A549 (cell line): ENCODE results near the gene KNCN. TPM values are rescaled to one million over a fixed set of nuclear protein-coding genes. Genes with fewer than 3 reads are reported as not detected.

ENCODE experiments used
- ATAC-seq, 2 experiments: fragments of 200-7000 bp in 1 of 2; fragments of >200 bp in 1 of 2; cut with Nextera tagmentation in 1 of 2; cut with Tn5 transposase in 1 of 2; 3 replicates each; pipeline versions ENCODE4 v1.8.0 to v1.9.1; 2018 to 2020; ENCODE audit warnings: mild to moderate bottlenecking in 1 of 2, moderate library complexity in 1 of 2
- CTCF ChIA-PET: fragments of 300-600 bp; sonication (Branson Sonifier 250); formaldehyde crosslinking; extraction: SDS; loops from one replicate; lab custom pipeline; 2021; ENCODE audit warnings: antibody characterized with exemption, inconsistent platforms; lab: Yijun Ruan, JAX
- POLR2A ChIA-PET: fragments of 350-600 bp; formaldehyde crosslinking; extraction: SDS; loops from one replicate; lab custom pipeline; 2021; ENCODE audit warnings: antibody characterized with exemption, inconsistent platforms; lab: Yijun Ruan, JAX
- DNase-seq, 2 experiments: peaks; one replicate each; pipeline versions ENCODE4 v3.0.0 to v3.0.0-alpha.2; 2011 to 2016; ENCODE audit warnings: low read depth in 1 of 2, low spot score in 1 of 2
- FAIRE-seq: peaks from 2 replicates; lab custom pipeline; 2011; peaks lifted over from hg19 to GRCh38; lab: Jason Lieb, UNC
- H3K27ac ChIP-seq, 2 experiments: fragments of >200 bp; sonication (Bioruptor Twin); formaldehyde crosslinking; 3 replicates each; pipeline ENCODE4 v1.5.1; 2016 to 2017
- H3K4me1 ChIP-seq: fragments of >200 bp; sonication (Bioruptor Twin); formaldehyde crosslinking; 3 replicates; pipeline ENCODE4 v1.6.1; 2016
- H3K4me2 ChIP-seq: fragments of >200 bp; sonication (Bioruptor Twin); formaldehyde crosslinking; 3 replicates; pipeline ENCODE4 v1.6.1; 2016
- H3K4me3 ChIP-seq: fragments of >200 bp; sonication (Bioruptor Twin); formaldehyde crosslinking; 3 replicates; pipeline ENCODE4 v1.5.1; 2016
- H3K9me3 ChIP-seq: fragments of >200 bp; sonication (Bioruptor Twin); formaldehyde crosslinking; 3 replicates; pipeline ENCODE4 v1.6.1; 2016
- ATOH8 ChIP-seq: fragments of 250-450 bp; sonication (Bioruptor Pico); IDR thresholded peaks from 2 replicates; pipeline ENCODE4 v1.5.0; 2020; ENCODE audit warnings: low read depth, mild to moderate bottlenecking, moderate library complexity
- BHLHE40 ChIP-seq: IDR thresholded peaks from 2 replicates; pipeline ENCODE4 v1.6.1; 2012; ENCODE audit warnings: low read depth, low read length, inconsistent platforms
- CEBPB ChIP-seq, 2 experiments: fragments of >200 bp in 1 of 2; sonication (Bioruptor Twin) in 1 of 2; formaldehyde crosslinking in 1 of 2; IDR thresholded peaks; 2 replicates each; pipeline ENCODE4 v1.6.1; 2012 to 2016
- CHD4 ChIP-seq: fragments of 200-600 bp; sonication (generic); IDR thresholded peaks from 2 replicates; pipeline ENCODE4 v1.6.1; 2016; ENCODE audit warnings: antibody characterized with exemption, mild to moderate bottlenecking, borderline replicate concordance
- E2F6 ChIP-seq: IDR thresholded peaks from 2 replicates; pipeline ENCODE4 v1.6.1; 2012; ENCODE audit warnings: low read depth, borderline replicate concordance
- EHF ChIP-seq: fragments of 250-450 bp; sonication (Bioruptor Pico); IDR thresholded peaks from 2 replicates; pipeline ENCODE4 v1.5.0; 2020; ENCODE audit warnings: mild to moderate bottlenecking
- EHMT2 ChIP-seq: fragments of 200-600 bp; sonication (generic); IDR thresholded peaks from 2 replicates; pipeline ENCODE4 v1.6.1; 2016; ENCODE audit warnings: antibody characterized with exemption, low read depth, mild to moderate bottlenecking, moderate library complexity
- EP300 ChIP-seq, 2 experiments: fragments of >200 bp; sonication (Bioruptor Twin); formaldehyde crosslinking; IDR thresholded peaks; 2 replicates in 1 of 2; 3 replicates in 1 of 2; pipeline ENCODE4 v1.6.1; 2016 to 2017
- FOSL2 ChIP-seq, 2 experiments: fragments of 450-650 bp in 1 of 2; fragments of >200 bp in 1 of 2; sonication (Bioruptor Twin) in 1 of 2; formaldehyde crosslinking; IDR thresholded peaks; 2 replicates each; pipeline versions ENCODE4 v1.5.0 to v1.6.1; 2016 to 2020; ENCODE audit warnings: mild to moderate bottlenecking in 1 of 2, moderate library complexity in 1 of 2
- HDAC2 ChIP-seq: fragments of 200-600 bp; sonication (generic); IDR thresholded peaks from 2 replicates; pipeline ENCODE4 v1.6.1; 2016
- HMGXB4 ChIP-seq: fragments of 250-450 bp; sonication (Bioruptor Pico); IDR thresholded peaks from 2 replicates; pipeline ENCODE4 v1.5.0; 2021; ENCODE audit warnings: mild to moderate bottlenecking, moderate library complexity, borderline replicate concordance
- HOXB5 ChIP-seq: fragments of 250-450 bp; sonication (Bioruptor Pico); IDR thresholded peaks from 2 replicates; pipeline ENCODE4 v1.5.0; 2020; ENCODE audit warnings: mild to moderate bottlenecking, moderate library complexity
- KDM5A ChIP-seq: fragments of 200-600 bp; sonication (generic); IDR thresholded peaks from 2 replicates; pipeline ENCODE4 v1.6.1; 2016; ENCODE audit warnings: antibody characterized with exemption, mild to moderate bottlenecking
- MAFK ChIP-seq: fragments of 450-650 bp; IDR thresholded peaks from 2 replicates; pipeline ENCODE4 v1.6.1; 2014; ENCODE audit not compliant: partially characterized antibody
- NFE2L2 ChIP-seq: fragments of 150-350 bp; conservative IDR thresholded peaks from 2 replicates; pipeline ENCODE4 v1.6.1; 2014; ENCODE audit warnings: low read length
- NR3C1 ChIP-seq: fragments of >200 bp; sonication (Bioruptor Twin); formaldehyde crosslinking; IDR thresholded peaks from 3 replicates; pipeline ENCODE4 v1.6.1; 2017
- PHF8 ChIP-seq: fragments of 200-600 bp; sonication (generic); IDR thresholded peaks from 2 replicates; pipeline ENCODE4 v1.6.1; 2016; ENCODE audit warnings: low read depth, mild to moderate bottlenecking, antibody characterized with exemption, moderate library complexity, borderline replicate concordance
- RCOR1 ChIP-seq: fragments of 150-350 bp; IDR thresholded peaks from 2 replicates; pipeline ENCODE4 v1.6.1; 2014; ENCODE audit warnings: antibody characterized with exemption, low read length, low read depth
- REST ChIP-seq: fragments of 200-600 bp; sonication (generic); IDR thresholded peaks from 2 replicates; pipeline ENCODE4 v1.6.1; 2016; ENCODE audit warnings: antibody characterized with exemption, mild to moderate bottlenecking, moderate library complexity
- SREBF2 ChIP-seq: fragments of 450-650 bp; IDR thresholded peaks from 2 replicates; pipeline ENCODE4 v1.6.1; 2014; ENCODE audit warnings: mild to moderate bottlenecking, moderate library complexity
- ZNF302 ChIP-seq: fragments of 250-450 bp; sonication (Bioruptor Pico); IDR thresholded peaks from 2 replicates; pipeline ENCODE4 v1.9.0; 2021; ENCODE audit warnings: inconsistent platforms, mild to moderate bottlenecking, moderate library complexity
- ZSCAN20 ChIP-seq: fragments of 250-450 bp; sonication (Bioruptor Pico); IDR thresholded peaks from 2 replicates; pipeline ENCODE4 v1.8.0; 2022; ENCODE audit warnings: mild to moderate bottlenecking, moderate library complexity
- WGBS: methylation state at CpG from one replicate; pipeline ENCODE4 v1.1.6; 2017; ENCODE audit errors: missing lambda C conversion rate; 5-methylcytosine and 5-hydroxymethylcytosine counted together
- polyA plus RNA-seq, 4 experiments: library from polyadenylated mRNA; depleted of rRNA in 3 of 4; stranded (reverse); fragments of >200 nt; fragmentation: RNase III in 1 of 4; extraction: RNeasy Plus Mini Kit Qiagen cat#74134 plus additional on column Dnase treatment in 1 of 4; gene quantifications; 2 replicates in 3 of 4; 3 replicates in 1 of 4; pipeline ENCODE4 v1.2.3, GENCODE V29; 2011 to 2017

Gene KNCN
- polyA plus RNA-seq, 2 of the 4 experiments (the other 2 are of a cell fraction) = not detected

- ChIA-PET POLR2A (no interaction called here), CTCF (interaction anchor here (1.2 to 1.7 kb wide), 3 partner anchors 23 to 106 kb away, joined by 3 to 6 read pairs (median 3); no protein-coding TSS in a partner anchor)
- FAIRE-seq (no peak), ATAC-seq (no peak), DNase-seq (no peak)
- Histone ChIP-seq H3K9me3 (no peaks in the 10 kb centered on the region), H3K4me1 (no peaks in the 10 kb centered on the region), H3K4me2 (no peak overlapping the region), H3K4me3 (no peak overlapping the region), H3K27ac (no peak overlapping the region)
- TF ChIP-seq HOXB5 (CRISPR knock-in tag) (no peak), REST (no peak), RCOR1 (no peak), CHD4 (no peak), ZNF302 (no peak), KDM5A (no peak), EHMT2 (no peak), CEBPB (IDR thresholded peaks at IDR 0.05) (no peak), PHF8 (no peak), SREBF2 (no peak), NR3C1 (no peak), HMGXB4 (CRISPR knock-in tag) (no peak), MAFK (no peak), BHLHE40 (no peak), ZSCAN20 (no peak), HDAC2 (no peak), E2F6 (no peak), EP300 (IDR thresholded peaks at IDR 0.05) (no peak), ATOH8 (no peak), EHF (CRISPR knock-in tag) (no peak)
- WGBS = 67% methylated on average over 9 of the region's 10 CpGs
Measured at GRCh38 chr1:46552357-46553237, 1.1 kb upstream of the KNCN start.

- POLR2A ChIA-PET = no interaction called here
- CTCF ChIA-PET = interaction anchor here (0.8 to 1.8 kb wide), 6 partner anchors 16 to 104 kb away, joined by 3 to 5 read pairs (median 4); no protein-coding TSS in a partner anchor
- WGBS = 72% methylated on average over 9 of the region's 17 CpGs
- no peak overlapping the region for H3K27ac ChIP-seq
- DNase-seq (no peak), ATAC-seq (no peak), FAIRE-seq (no peak)
- TF ChIP-seq EP300 (IDR thresholded peaks at IDR 0.05) = no peak
- no peak for TF ChIP-seq CEBPB (IDR thresholded peaks at IDR 0.05)
- no peak for TF ChIP-seq NFE2L2
- no peak for TF ChIP-seq NR3C1
- no peak for TF ChIP-seq FOSL2 (IDR thresholded peaks at IDR 0.05)
- TF ChIP-seq FOSL2 (CRISPR knock-in tag; IDR thresholded peaks at IDR 0.05) = no peak
- no peaks in the 10 kb centered on the region for H3K4me1 ChIP-seq
- no peak overlapping the region for H3K4me3 ChIP-seq
- no peaks in the 10 kb centered on the region for H3K9me3 ChIP-seq
- no peak overlapping the region for H3K4me2 ChIP-seq
Measured at GRCh38 chr1:46550751-46551231, 656 bp downstream of the KNCN start.
